NCI-H526 (cell line): ENCODE data around the gene FGFBP3.
"Not testable (repeated sequence)": the region's sequence is repeated elsewhere in the genome, so short reads cannot be mapped to it uniquely, and the experiment has no call there.

Experiments
- DNase-seq, 2 experiments: peaks; one replicate each; lab custom pipeline; 2025; lab: John Stamatoyannopoulos, UW

Gene FGFBP3

DNA sequence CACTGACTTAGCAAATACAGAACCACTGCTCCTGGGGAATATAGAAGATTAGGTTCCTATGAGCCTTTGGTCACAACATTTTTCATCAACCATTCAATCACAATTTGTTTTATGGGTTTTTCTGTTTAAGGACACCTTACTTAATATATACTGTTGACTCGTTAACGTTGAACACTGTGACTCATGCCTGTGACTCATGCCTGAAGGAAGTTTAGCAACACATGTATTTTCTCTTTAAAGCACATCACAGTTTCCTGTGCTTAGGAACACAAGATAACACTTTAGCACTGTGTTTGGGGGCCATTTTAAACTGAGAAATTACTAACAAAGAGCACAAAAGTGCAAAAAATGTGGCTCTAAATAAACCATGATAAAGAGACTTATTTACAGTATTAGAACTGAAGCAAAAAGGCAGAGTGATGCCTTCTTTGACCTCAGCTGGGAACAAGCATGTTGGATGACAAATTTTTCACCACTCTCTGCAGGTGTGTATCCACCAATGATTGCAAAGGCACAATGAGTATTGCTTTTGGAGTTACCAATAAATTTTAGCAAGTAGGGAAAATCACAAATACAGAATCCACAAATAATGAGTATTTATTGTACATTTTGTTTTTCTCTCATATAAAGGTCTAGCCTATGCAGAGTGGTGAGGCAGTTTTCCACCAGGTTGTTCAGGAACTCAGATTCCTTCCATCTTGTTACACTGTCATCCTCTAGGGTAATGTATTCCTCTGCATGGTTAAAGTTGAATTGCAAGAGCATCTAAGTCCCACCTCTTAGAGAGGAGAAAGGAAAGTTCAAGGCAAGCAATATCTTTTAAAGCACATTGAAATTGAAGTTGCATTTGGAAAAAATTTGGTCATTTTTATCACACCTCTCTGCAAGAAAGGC lies 7.3 kb downstream of the FGFBP3 start:
- no peak for DNase-seq

DNA sequence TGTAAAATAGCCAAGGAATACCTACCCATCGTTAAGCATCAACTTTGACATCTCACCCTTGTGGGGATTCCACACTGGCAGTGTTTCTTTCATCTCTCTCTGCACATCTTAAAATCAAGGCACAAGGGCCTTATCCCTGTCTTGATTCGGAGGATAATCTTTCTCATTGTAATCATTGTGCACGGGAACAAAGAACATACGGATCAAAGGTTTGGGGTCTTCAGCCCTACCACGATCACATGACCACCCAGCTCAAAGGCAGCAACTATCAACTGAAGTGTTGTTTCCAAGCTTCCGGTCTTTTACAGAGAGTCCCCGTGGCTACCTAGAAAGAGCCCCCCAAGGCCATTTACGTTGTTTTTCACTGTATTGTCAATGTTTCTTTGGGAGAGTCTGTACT lies 11.9 kb downstream of the FGFBP3 start:
- no peak for DNase-seq

- DNase-seq, result no peak
Observed at GRCh38 chr10:91896212-91896756, 13.0 kb downstream of the FGFBP3 start.

DNA sequence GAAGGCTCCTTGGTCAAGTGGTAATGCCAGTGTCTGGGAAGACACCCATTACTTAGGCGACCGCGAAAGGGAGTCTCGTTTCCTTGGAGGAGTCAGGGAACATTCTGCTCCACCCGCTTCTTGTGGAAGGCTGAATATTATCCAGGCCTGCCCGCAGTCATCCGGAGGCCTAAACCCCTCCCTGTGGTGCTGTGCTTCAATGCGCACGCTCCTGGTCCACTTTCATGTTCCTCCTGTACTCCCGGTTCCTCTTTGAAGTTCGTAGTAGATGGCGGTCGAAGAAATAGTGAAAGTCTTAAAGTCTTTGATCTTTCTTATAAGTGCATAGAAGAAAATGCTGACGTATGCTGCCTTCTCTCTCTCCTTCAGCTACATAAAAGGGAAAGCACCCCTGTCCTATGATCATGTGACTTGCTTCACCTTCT lies 15.0 kb downstream of the FGFBP3 start:
- not testable (repeated sequence) for DNase-seq

DNA sequence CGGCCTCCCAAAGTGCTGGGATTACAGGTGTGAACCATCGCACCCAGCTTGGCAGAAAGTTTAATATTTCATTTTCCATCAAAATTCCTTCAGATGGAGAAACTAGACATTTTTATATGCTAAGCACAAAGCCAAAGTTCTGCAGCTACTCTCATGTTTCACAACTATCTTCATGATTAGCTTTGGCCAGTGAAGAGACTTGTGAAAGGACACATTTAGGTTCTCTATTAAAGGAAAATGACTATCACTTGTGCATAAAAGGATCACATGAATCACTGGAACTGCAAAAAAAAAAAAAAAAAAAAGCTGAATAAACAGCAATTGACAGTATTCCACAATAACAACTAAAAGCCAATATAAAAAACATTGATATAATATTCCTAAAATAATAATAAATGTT lies 16.2 kb downstream of the FGFBP3 start:
- DNase-seq, result no peak

DNA sequence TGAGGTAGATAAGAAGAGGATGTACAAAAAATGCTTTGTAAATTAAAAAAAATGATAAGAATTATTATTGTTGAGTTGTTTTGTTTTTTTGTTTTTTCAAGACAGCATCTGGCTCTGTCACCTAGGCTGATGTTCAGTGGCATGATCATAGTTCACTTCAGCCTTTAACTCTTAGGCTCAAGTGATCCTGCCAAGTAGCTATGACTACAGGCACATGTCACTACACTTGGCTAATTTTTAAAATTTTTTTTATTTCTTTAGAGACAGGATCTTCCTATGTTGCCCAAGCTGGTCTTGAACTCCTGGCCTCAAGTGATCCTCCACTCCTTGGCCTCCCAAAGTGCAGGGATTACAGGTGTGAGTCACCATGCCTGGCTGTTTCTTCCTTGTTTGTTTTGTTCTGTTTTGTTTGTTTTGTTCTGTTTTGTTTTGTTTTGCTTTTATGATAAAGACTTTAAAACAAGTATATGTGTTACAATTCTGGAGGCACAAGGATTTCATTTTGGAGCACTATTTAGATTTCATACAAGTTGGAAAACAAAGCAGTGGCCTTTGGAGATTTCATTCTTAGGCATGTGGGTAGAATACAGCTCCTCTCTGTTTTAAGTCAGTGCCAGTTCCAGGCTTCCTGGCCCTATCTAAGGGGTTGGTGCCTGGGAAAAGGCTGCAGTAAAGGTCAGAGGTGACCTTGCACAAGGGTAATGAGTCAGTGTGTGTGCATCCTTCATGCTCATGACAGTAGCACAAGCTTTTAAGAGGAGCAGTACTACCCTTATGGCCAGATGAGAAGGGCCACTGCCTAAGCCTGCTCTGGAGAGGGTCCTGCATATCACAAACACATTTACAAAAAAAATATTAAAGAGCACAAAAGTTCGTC lies 17.9 kb downstream of the FGFBP3 start:
- DNase-seq, result no peak

GRCh38 chr10:91887272-91888076 lies 21.8 kb downstream of the FGFBP3 start:
- peak in 1 of 2 experiments; percentile 49 for DNase-seq

DNA sequence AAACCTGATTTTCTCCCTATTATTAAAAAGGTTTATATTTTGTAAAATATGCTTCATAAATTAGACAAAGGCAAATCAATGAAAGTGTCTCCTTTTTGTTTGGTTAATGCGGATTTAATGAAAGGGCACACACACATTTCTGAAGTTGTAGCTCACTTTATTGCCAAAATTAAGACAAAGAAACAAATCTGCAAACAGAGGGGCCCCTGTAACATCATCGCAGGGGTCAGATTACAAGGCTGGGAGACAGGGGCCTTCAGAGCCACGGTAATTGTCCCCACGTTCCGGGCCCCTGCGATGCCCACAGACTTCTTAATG lies 22.4 kb downstream of the FGFBP3 start:
- no peak for DNase-seq

GRCh38 chr10:91885362-91886079 lies 23.8 kb downstream of the FGFBP3 start:
- DNase-seq, result no peak

- no peak for DNase-seq
Observed at GRCh38 chr10:91884536-91884935, 24.8 kb downstream of the FGFBP3 start.

- peak; percentile 45 to 55 for DNase-seq
Observed at GRCh38 chr10:91883549-91884444, 25.5 kb downstream of the FGFBP3 start.

- no peak for DNase-seq
Observed at GRCh38 chr10:91880310-91880709, 29.0 kb downstream of the FGFBP3 start.

- DNase-seq, result no peak
Observed at GRCh38 chr10:91879515-91880170, 29.6 kb downstream of the FGFBP3 start.

DNA sequence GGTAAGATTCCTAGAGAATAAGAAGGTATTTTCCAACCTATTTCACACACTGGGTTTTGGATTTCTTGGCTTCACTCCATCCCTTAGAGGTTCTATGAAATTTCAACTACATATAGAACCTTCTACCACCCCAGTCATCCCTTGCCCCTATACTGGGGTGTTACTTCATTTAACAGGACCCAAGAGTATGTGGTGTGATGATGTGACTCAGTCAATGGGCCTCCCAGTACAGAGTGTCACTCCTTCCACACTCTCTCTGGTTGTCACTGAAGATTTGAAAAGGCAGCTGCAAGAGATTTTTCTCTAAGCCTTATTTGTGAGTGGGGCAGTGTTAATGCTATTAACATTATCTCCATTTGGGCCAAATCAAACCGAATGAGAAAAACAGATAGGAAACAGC lies 33.5 kb downstream of the FGFBP3 start:
- no peak for DNase-seq

DNA sequence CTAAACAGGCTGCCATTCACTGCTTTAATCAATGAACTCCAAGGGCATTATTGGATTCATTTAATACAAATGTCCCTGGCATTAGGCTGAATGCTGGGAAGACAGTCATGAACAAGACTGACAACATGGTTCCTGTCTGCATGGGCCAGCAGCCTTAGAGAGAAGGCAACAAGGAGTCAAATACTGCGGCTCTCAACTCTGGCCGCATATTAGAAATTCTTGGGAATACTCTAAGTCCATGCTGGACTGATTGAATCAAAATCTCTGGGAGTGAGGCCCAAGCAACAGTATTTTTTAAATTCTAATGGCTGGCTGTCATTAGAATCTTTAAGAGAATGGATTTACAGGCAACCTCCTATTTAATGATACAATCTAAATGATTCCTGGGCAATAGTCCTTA lies 34.1 kb downstream of the FGFBP3 start:
- no peak for DNase-seq

GRCh38 chr10:91865562-91866081 lies 43.7 kb downstream of the FGFBP3 start:
- no peak for DNase-seq

DNA sequence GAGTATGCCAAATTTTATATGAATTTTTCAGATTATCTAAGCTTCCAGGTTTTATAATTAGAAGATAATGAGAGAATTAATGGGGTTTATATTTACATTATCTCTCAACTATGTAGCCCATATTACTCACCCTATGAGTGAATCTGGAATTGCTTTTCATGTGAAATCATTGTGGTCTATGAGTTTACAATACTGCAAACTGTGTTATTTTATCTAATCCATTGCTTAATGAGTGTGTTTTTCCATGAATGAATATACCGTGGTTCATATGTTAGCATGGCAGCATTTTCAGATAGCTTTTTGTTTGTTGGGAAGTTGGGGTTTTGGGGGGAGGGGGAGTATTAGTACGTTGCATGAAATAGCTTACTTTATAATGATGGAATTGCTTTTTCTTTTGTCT lies 44.5 kb downstream of the FGFBP3 start:
- no peak for DNase-seq

DNA sequence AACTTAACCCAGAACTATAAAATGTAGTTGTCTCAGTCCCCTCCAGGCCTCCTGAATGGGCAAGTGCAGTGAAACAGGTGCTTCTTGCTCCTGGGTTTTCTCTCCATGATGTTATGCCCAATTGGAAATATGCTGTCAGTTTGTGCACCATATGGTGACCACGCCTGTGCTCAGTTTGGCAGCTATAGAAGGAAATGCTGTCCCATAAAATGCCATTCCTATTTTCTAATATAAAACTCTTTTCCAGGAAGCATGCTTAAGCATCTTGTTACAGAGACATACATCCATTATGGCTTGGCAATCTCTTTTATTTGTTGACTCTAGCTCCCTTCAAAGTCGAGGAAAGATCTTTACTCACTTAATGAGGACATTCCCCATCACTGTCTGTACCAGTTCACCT lies 45.2 kb downstream of the FGFBP3 start:
- DNase-seq, result no peak

GRCh38 chr10:91860885-91861284 lies 48.4 kb downstream of the FGFBP3 start:
- DNase-seq, result no peak
